B cell (primary cell): ENCODE data around the gene CARMIL1. TPM values are rescaled to one million over a fixed set of nuclear protein-coding genes. Genes with fewer than 3 reads are reported as not detected.

Experiments used
- ATAC-seq: fragments of 200-7000 bp; cut with Tn5 transposase; one replicate; pipeline ENCODE4 v1.10.0; 2021; ENCODE audit warnings: low read depth, mild to moderate bottlenecking, moderate number of reproducible peaks, moderate library complexity
- CTCF ChIA-PET: fragments of 350-600 bp; sonication (Branson Sonifier 250); formaldehyde crosslinking; loops from one replicate; lab custom pipeline; 2021; ENCODE audit warnings: antibody characterized with exemption, inconsistent platforms; lab: Charles Lee
- POLR2A ChIA-PET: fragments of 350-600 bp; sonication (Branson Sonifier 250); formaldehyde crosslinking; loops from one replicate; lab custom pipeline; 2021; ENCODE audit warnings: antibody characterized with exemption; lab: Charles Lee
- DNase-seq: peaks from one replicate; pipeline ENCODE4 v3.0.0; 2013
- H2AFZ ChIP-seq: 2 replicates; pipeline ENCODE4 v1.6.1; 2012; ENCODE audit warnings: mild to moderate bottlenecking, low read depth, low read length; ENCODE audit not compliant: insufficient read depth, poor library complexity, severe bottlenecking
- H3K27ac ChIP-seq, 2 donors: 1 replicate in 1 of 2; 2 replicates in 1 of 2; pipeline ENCODE4 v1.5.1; 2012 to 2013; ENCODE audit warnings: low read length in 2 of 2, mild to moderate bottlenecking in 2 of 2, moderate library complexity in 1 of 2
- H3K27me3 ChIP-seq, 4 experiments: fragments of 200-600 bp in 1 of 4; sonication (generic) in 1 of 4; replicated peaks in 1 of 4; 1 replicate in 2 of 4; 2 replicates in 2 of 4; pipeline versions ENCODE4 v1.6.1 to v1.7.0; 2013 to 2016; ENCODE audit warnings: low read length in 3 of 4, mild to moderate bottlenecking in 2 of 4, mixed read lengths in 1 of 4, moderate library complexity in 1 of 4; ENCODE audit not compliant: insufficient read depth in 4 of 4, control insufficient read depth in 3 of 4; ENCODE audit errors: control extremely low read depth in 1 of 4
- H3K36me3 ChIP-seq, 2 experiments: replicated peaks in 1 of 2; 1 replicate in 1 of 2; 2 replicates in 1 of 2; pipeline versions ENCODE4 v1.6.1 to v1.7.1; 2013; ENCODE audit warnings: low read length in 1 of 2; ENCODE audit not compliant: insufficient read depth in 2 of 2, control insufficient read depth in 1 of 2; ENCODE audit errors: control extremely low read depth in 1 of 2, extremely low read depth in 1 of 2
- H3K4me1 ChIP-seq, 2 donors: fragments of 200-600 bp in 1 of 2; sonication (generic) in 1 of 2; 1 replicate in 1 of 2; 2 replicates in 1 of 2; pipeline versions ENCODE4 v1.5.1 to v1.6.1; 2013 to 2017; ENCODE audit warnings: low read length in 2 of 2; ENCODE audit not compliant: control insufficient read depth in 2 of 2, insufficient read depth in 2 of 2
- H3K4me2 ChIP-seq: replicated peaks from 2 replicates; pipeline ENCODE3; 2012; ENCODE audit warnings: mild to moderate bottlenecking, low read depth, low read length; ENCODE audit not compliant: poor library complexity, severe bottlenecking
- H3K4me3 ChIP-seq, 5 experiments: fragments of 200-600 bp in 1 of 5; sonication (generic) in 1 of 5; 1 replicate in 3 of 5; 2 replicates in 2 of 5; pipeline versions ENCODE4 v1.5.1 to v1.7.0; 2011 to 2016; ENCODE audit warnings: low read length in 4 of 5, mild to moderate bottlenecking in 4 of 5, low read depth in 2 of 5, control low read depth in 1 of 5, moderate library complexity in 1 of 5; ENCODE audit not compliant: insufficient read depth in 1 of 5; ENCODE audit errors: control extremely low read depth in 1 of 5, extremely low read depth in 1 of 5
- H3K79me2 ChIP-seq: fragments of 200-600 bp; sonication (generic); one replicate; pipeline ENCODE4 v1.6.0; 2016; ENCODE audit warnings: low read length; ENCODE audit not compliant: control insufficient read depth, insufficient read depth
- H3K9ac ChIP-seq: fragments of 200-600 bp; sonication (generic); 2 replicates; pipeline ENCODE4 v1.6.1; 2017; ENCODE audit warnings: mild to moderate bottlenecking, low read length, moderate library complexity
- H3K9me3 ChIP-seq, 3 donors: one replicate each; pipeline versions ENCODE4 v1.6.1 to v1.7.1; 2013; ENCODE audit warnings: low read length in 2 of 3; ENCODE audit not compliant: control insufficient read depth in 2 of 3, insufficient read depth in 1 of 3; ENCODE audit errors: control extremely low read depth in 1 of 3
- H4K20me1 ChIP-seq: 2 replicates; pipeline ENCODE4 v1.6.0; 2012; ENCODE audit warnings: mild to moderate bottlenecking, low read length; ENCODE audit not compliant: insufficient read depth, control insufficient read depth, poor library complexity, severe bottlenecking
- H3K27ac Mint-ChIP-seq: one replicate; pipeline ENCODE4 v1.8.0; 2021; ENCODE audit warnings: mixed read lengths
- H3K27me3 Mint-ChIP-seq: one replicate; pipeline ENCODE4 v1.8.0; 2021; ENCODE audit warnings: mixed read lengths
- H3K4me1 Mint-ChIP-seq: one replicate; pipeline ENCODE4 v1.8.0; 2021; ENCODE audit warnings: mixed read lengths
- H3K4me3 Mint-ChIP-seq: one replicate; pipeline ENCODE4 v1.8.0; 2021; ENCODE audit warnings: mixed read lengths
- H3K9me3 Mint-ChIP-seq: one replicate; pipeline ENCODE4 v1.8.0; 2022; ENCODE audit warnings: mixed read lengths; ENCODE audit not compliant: insufficient read depth
- EZH2 ChIP-seq: IDR thresholded peaks from 2 replicates; pipeline ENCODE4 v1.6.1; 2012; ENCODE audit warnings: borderline replicate concordance, low read depth, mild to moderate bottlenecking, moderate library complexity, low read length; ENCODE audit not compliant: insufficient read depth, poor library complexity, severe bottlenecking
- WGBS: methylation state at CpG from one replicate; pipeline ENCODE4 v1.1.5; 2013; ENCODE audit warnings: missing lambda C conversion rate; ENCODE audit not compliant: insufficient coverage; 5-methylcytosine and 5-hydroxymethylcytosine counted together
- intact Hi-C: fragments of 100-400 bp; cut with micrococcal nuclease; formaldehyde crosslinking; loops from one replicate; pipeline ENCODE4 v1.10.0; 2022
- polyA plus RNA-seq: library from polyadenylated mRNA; depleted of rRNA; stranded (reverse); fragments of >200 nt; gene quantifications from 2 replicates; pipeline ENCODE4 v1.2.3, GENCODE V29; 2012
- total RNA-seq, 2 donors: library from RNA; stranded (reverse); fragments of 120-200 nt in 1 of 2; gene quantifications; 1 replicate in 1 of 2; 2 replicates in 1 of 2; pipeline versions ENCODE4 v1.2.3 to v1.2.4, GENCODE V29; 2013 to 2022
- TF ChIP-seq, protein P1 (sequence below): fragments of 200-600 bp; IDR thresholded peaks from one replicate; pipeline ENCODE4 v1.8.0; 2022; ENCODE audit warnings: antibody characterized with exemption, mild to moderate bottlenecking

CARMIL1 gene
- total and polyA plus RNA-seq, 2 donors (not counting 1 experiment from before 2014, with no cell fraction given) = 7.5 to 11.0 TPM

DNA sequence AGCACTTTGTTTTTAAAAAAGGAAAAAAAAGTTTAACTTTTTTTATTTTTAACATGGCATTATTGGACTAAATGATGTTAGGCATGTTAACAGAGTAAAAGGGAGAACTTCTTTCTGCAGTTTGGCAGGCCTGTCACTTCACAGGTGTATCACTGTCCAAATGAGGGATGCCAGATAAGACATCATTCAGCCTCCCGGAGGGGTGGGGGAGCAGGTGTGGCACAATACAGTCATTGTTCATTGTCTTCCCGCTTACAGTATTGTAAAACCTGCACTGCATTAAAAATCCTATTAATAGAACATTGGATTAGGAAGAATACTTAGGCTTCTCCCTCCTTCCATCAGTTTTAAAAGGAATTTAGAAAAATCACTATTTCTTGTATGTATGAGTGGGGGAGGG is 80.7 kb downstream of the CARMIL1 start:
- ChIA-PET CTCF (no interaction called here), POLR2A (no interaction called here)
- no peak for TF ChIP-seq EZH2
- TF ChIP-seq, protein P1, sequence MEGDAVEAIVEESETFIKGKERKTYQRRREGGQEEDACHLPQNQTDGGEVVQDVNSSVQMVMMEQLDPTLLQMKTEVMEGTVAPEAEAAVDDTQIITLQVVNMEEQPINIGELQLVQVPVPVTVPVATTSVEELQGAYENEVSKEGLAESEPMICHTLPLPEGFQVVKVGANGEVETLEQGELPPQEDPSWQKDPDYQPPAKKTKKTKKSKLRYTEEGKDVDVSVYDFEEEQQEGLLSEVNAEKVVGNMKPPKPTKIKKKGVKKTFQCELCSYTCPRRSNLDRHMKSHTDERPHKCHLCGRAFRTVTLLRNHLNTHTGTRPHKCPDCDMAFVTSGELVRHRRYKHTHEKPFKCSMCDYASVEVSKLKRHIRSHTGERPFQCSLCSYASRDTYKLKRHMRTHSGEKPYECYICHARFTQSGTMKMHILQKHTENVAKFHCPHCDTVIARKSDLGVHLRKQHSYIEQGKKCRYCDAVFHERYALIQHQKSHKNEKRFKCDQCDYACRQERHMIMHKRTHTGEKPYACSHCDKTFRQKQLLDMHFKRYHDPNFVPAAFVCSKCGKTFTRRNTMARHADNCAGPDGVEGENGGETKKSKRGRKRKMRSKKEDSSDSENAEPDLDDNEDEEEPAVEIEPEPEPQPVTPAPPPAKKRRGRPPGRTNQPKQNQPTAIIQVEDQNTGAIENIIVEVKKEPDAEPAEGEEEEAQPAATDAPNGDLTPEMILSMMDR = no peak
- Histone ChIP-seq H4K20me1 (no peaks in the 10 kb centered on the region), H3K4me3 (no peak overlapping the region), H3K27ac (no peak overlapping the region), H3K79me2 (peaks cover 7% of the 10 kb centered on the region), H3K4me1 (peaks cover 0 to 9% of the 10 kb centered on the region in 2 donors), H3K36me3 (no peaks in the 10 kb centered on the region), H3K27me3 (no peaks in the 10 kb centered on the region), H3K9ac (no peak overlapping the region), H3K9me3 (no peaks in the 10 kb centered on the region), H3K4me2 (no peak overlapping the region), H2AFZ (no peak overlapping the region)
- Mint-ChIP-seq H3K27ac (no peak overlapping the region), H3K9me3 (no peaks in the 10 kb centered on the region), H3K27me3 (no peaks in the 10 kb centered on the region), H3K4me1 (peaks cover 23% of the 10 kb centered on the region), H3K4me3 (no peak overlapping the region)
- intact Hi-C loops = loop anchor here (10.0 kb wide), 1 partner anchor 95 kb away; no protein-coding TSS in a partner anchor
- ATAC-seq = no peak
- WGBS = no CpG with 5 or more reads among the region's 2 CpGs
- no peak for DNase-seq

DNA sequence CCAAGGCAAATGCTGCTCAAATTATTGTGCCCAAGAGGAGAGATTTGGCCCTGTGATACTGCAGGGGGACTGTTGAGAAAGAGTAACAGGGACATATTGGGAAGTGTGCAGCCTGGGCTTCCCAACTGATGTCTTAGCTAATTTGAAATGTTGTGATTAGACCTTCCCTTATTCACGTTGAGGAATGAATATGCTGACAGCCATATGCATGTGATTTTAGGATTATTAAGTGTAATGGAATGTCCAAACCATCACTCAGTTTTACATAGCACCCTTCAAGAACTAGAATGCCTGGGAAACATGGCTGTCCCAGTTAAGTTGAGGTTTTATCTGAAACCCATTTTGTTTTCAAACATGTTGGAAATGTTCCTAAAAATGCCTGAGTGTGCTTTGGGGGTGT is 81.4 kb downstream of the CARMIL1 start:
- POLR2A ChIA-PET = no interaction called here
- no peaks in the 10 kb centered on the region for H3K36me3 ChIP-seq
- H3K79me2 ChIP-seq = peaks cover 7% of the 10 kb centered on the region
- intact Hi-C loops = loop anchor here (10.0 kb wide), 1 partner anchor 94 kb away; no protein-coding TSS in a partner anchor
- DNase-seq (no peak), ATAC-seq (no peak)
- Mint-ChIP-seq H3K27me3 (no peaks in the 10 kb centered on the region), H3K4me1 (peaks cover 26% of the 10 kb centered on the region), H3K27ac (no peak overlapping the region), H3K9me3 (no peaks in the 10 kb centered on the region), H3K4me3 (no peak overlapping the region)
- no peaks in the 10 kb centered on the region for H4K20me1 ChIP-seq
- no peak overlapping the region for H3K27ac ChIP-seq
- no CpG with 5 or more reads among the region's 1 CpG for WGBS
- H3K9me3 ChIP-seq = no peaks in the 10 kb centered on the region
- no peak overlapping the region for H2AFZ ChIP-seq
- no peak overlapping the region for H3K4me3 ChIP-seq
- no peak overlapping the region for H3K4me2 ChIP-seq
- H3K27me3 ChIP-seq = no peaks in the 10 kb centered on the region
- TF ChIP-seq, protein P1 = no peak
- no peak for TF ChIP-seq EZH2
- H3K4me1 ChIP-seq = peaks cover 0 to 9% of the 10 kb centered on the region in 2 donors
- H3K9ac ChIP-seq = no peak overlapping the region
- CTCF ChIA-PET = no interaction called here
